C4-2B (cell line): ENCODE data around the gene RNF150.

Experiments
- H3K27ac ChIP-seq: fragments of 450-650 bp; 2 replicates; pipeline ENCODE4 v1.5.1; 2017
- CTCF ChIP-seq: fragments of 450-650 bp; conservative IDR thresholded peaks from 2 replicates; pipeline ENCODE4 v1.5.1; 2017; ENCODE audit warnings: mild to moderate bottlenecking
- ZFX ChIP-seq: fragments of 450-650 bp; IDR thresholded peaks from 2 replicates; pipeline ENCODE4 v1.6.1; 2017

The RNF150 gene

DNA sequence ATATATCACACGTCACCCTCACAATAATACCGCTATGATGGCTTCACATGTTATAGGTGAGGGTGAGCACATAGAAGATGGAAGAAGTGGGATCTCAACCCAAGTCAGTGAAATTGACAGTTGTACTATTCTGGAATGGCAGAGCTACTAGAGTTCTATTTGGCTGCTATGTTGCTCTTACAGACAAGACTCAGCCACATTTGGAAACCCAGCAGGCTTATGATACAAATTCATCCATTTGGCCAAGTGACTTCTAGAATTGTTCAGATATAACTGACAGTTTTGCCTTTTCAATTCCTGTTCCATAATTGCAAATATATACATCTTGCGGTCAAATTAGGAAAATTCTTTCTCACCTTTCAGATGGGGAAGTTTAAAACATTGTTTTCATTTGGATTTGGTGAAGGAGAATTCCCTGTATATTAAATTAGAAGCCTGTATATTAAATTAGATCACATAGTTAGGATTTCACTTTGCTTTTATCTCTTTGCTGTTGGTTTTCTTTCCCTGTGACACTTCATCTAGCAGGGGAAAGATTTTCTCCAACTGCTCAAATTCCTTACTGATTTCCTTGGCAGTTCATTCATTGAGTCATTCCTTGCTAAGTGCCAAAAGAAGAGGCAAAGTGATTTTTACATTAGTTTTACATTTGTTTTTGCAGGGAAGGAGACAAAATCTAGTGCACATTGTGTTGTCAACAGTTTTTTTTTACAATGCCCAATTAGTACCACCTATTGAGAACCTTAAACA lies 256.5 kb downstream of the RNF150 start:
- no peak for TF ChIP-seq ZFX
- TF ChIP-seq CTCF = no peak

GRCh38 chr4:140875746-140876452 lies 257.4 kb downstream of the RNF150 start:
- H3K27ac ChIP-seq = no peak overlapping the region
- TF ChIP-seq ZFX (no peak), CTCF (no peak)

More for the DNA sequence above, 256.5 kb downstream of the RNF150 start:
- H3K27ac ChIP-seq = no peak overlapping the region

GRCh38 chr4:140874056-140874455 lies 259.2 kb downstream of the RNF150 start:
- no peak for TF ChIP-seq ZFX
- TF ChIP-seq CTCF = no peak

DNA sequence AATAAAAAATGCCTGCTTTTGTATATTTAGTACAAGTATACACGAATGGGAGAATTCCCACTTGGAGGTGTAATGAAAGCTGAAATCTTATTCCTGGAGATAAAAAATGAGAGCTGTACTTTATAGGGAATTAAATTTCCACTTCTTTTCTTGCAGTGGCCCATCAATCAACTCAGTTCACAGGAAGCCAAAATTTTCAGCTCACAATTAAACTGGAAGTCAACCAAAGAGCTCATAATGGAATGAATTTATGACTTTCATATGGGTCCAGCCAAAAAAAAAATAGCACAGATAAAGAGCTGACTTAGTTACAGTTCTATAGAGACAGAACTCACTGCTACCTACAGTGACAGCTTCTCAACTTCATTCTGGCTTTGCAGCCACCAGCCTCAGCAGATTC lies 261.9 kb downstream of the RNF150 start:
- no peak overlapping the region for H3K27ac ChIP-seq
- TF ChIP-seq ZFX (no peak), CTCF (no peak)

More at GRCh38 chr4:140874056-140874455, 259.2 kb downstream of the RNF150 start:
- no peak overlapping the region for H3K27ac ChIP-seq

DNA sequence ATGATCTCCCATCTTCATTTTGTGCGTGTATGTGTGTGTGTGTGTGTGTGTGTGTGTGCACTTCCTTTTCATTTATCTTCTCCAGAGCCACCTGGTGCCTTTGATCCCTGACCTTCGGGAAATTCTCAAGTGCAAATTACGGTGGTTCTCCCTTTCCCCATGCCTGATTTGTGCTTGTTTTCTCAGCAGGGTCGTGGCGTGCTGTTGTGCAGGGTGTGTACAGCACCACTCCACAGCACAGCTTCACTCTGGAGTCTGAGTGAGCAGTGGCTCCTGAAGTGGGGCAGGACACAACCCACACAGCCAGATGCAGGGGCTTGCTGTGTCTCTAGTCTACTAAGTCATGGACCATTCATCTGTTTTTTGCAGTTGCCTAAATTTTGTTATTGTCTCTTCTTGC lies 262.8 kb downstream of the RNF150 start:
- TF ChIP-seq CTCF (no peak), ZFX (no peak)
- no peak overlapping the region for H3K27ac ChIP-seq

GRCh38 chr4:140869446-140869845 lies 263.8 kb downstream of the RNF150 start:
- no peak overlapping the region for H3K27ac ChIP-seq
- no peak for TF ChIP-seq CTCF
- no peak for TF ChIP-seq ZFX

- H3K27ac ChIP-seq = no peak overlapping the region
Measured at GRCh38 chr4:140867356-140867755, 265.9 kb downstream of the RNF150 start.

More at GRCh38 chr4:140867356-140867755, 265.9 kb downstream of the RNF150 start:
- no peak for TF ChIP-seq CTCF
- no peak for TF ChIP-seq ZFX
